OCI-M2 (cell line): ENCODE measurements around the gene RTP3.
"Not testable (repeated sequence)": the region's sequence is repeated elsewhere in the genome, so short reads cannot be mapped to it uniquely, and the experiment has no call there.

ENCODE experiments used
- DNase-seq: peaks from one replicate; lab custom pipeline; 2025; ENCODE audit not compliant: unreplicated experiment; lab: John Stamatoyannopoulos, UW

The RTP3 gene

DNA sequence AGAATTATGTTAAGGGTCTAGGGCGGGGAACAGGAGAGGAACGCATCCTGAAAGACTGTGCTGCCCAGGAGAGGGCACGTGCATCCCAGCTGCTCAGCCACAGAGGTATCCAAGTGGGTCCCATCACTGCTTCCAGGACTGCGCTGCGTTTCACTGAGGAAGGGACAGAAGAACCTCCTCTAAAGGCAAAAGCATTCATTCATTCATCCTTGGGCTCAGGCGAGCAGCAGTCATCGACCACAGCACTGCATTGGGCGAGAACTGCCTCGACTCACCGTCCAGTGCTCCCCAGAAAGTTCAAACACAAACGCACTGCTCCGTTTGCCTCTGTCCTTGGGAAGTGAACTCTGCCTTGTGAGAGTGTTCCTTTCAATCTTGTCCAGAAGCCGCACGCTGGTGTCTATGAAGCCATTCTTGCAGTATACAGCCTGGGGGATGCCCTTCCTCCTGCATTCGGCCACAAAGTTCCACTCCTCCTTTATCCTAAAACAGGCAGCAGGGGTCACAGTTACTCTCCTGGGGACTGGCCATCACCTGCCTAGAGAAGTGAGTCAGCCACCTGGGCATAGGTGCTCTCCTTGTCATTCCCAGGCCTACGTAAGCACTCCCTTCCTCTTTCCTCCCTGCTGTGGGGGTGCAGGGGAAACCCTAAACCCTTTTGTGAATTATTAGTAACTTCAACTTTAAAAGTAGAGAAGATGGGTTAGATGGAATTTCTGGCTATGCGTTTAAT is 47.2 kb downstream of the RTP3 start:
- DNase-seq, result no peak

DNA sequence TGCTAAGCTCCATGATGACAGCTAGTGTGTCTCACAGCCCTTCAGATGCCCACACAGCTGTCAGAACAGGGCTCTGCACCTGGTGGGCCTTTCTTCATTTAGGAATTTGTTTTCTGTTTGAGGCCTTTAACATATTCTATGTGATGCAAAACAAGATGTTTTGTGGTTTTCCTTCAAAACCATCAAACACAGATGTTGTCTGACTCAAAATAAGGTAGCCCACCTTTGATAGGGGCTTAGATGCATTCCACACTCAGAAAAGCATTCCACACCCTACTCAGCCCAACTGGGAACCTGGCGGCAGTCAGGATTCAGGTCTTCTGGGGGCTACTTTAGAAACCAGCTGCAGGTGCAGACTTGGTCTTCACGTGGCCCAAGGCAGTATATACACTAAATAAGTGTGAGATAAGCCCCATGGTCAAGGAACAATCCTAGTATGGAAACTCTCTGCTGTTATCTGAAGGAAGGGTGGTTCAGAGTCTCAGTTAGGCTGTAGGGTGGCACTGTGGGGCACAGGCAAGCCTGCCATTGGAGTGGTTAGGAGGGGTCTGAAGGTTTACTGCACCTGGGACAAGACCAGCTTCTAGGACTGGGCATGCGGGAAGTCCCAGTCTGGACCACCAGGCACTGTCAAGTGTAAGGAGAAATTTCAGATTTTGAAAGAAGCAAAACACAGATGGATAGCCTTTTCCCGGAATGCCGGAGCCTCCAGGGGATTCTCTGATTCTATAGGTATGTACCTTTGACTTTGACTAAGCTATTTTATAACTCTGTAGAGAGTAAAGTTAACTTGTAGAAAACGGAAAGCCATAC is 48.2 kb downstream of the RTP3 start:
- DNase-seq, result no peak

DNA sequence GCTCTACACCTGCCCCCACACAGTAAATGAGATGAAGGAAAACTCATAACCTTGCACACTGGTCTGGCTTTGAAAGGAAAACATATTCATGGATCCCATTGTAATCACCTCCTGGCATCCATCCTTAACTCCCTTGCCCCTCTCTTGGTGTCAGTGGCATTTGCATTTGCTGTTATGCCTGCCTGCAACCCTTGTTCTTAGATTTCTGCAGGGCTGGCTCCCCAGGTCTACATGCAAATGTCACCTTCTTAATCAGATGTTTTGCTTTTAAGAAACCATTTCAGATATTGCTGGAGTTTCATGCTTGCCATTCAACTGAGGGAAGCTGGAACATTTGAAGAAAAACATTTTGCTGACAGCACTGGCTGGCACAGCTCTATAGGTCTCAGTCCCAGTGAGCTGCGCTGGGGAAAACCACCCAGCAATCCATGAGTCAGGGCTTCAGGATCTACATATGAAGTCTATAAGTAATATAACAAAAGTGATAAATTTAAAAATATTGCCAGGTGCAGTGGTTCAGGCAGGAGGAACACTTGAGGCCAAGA is 49.2 kb downstream of the RTP3 start:
- no peak for DNase-seq

DNA sequence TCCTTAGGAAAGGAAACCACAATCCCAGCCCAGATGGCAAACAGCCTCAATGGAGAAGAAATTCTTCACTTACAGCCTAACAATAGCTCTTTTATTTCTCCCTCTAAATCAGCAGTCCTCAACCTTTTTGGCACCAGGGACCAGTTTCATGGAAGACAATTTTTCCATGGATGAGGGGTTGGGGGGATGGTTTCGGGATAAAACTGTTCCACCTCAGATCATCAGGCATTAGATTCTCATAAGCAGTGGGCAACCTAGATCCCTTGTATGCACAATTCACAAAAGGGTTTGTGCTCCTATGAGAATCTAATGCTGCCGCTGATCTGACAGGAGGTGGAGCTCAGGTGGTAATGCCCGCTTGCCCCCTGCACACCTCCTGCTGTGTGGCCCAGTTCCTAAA is 50.8 kb downstream of the RTP3 start:
- DNase-seq, result not testable (repeated sequence)

DNA sequence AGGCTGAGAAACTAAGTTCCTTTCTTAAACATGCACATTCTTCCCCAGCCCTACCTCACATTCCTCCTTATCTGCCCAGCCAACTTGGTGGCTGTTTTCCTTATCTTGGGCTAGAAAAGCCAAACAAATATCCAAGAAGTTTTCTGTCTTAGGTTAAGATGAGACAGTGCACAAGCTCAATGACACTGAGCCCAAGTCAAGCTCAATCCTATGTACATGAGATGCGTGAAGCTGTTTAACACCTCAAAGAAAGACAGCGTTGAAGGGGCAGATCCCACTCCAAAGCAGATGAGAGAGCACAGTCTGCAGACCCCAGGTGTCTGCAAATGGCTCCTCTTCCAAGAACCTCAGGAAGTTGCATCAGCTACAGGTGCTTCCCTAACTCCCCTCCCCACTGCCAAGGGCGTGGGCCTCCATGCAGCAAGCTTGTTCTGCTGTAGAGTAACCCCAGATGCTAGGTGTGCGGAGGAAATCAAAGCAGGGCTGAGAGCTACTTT is 51.7 kb downstream of the RTP3 start:
- no peak for DNase-seq

DNA sequence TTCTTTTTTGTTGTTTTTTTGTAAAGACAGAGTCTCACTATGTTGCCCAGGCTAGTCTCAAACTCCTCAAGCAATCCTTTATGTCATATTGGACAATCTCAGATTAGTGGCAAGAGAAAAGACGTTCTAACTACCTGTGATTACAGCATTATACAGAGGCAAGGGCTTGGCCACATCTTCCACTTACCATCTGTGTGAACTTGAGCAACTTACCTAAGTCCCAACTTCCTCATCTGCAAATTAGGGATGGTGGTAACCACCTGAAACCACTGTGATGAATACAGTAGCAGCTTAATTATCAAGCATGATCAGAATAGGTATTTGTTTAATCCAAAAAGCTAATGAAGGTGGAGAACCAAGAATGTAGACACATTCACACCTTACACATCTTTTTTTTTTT is 52.2 kb downstream of the RTP3 start:
- DNase-seq, result no peak
